Keratinocyte (primary cell): ENCODE results near the gene KRTAP5-3.
"Not testable (repeated sequence)": the region's sequence is repeated elsewhere in the genome, so short reads cannot be mapped to it uniquely, and the experiment has no call there.

ENCODE experiments used
- CTCF ChIP-seq, 3 experiments: IDR thresholded peaks in 1 of 3; conservative IDR thresholded peaks in 1 of 3; optimal IDR thresholded peaks in 1 of 3; 2 replicates in 2 of 3; 3 replicates in 1 of 3; pipeline versions ENCODE3 to v1.5.1; 2011; ENCODE audit warnings: low read length in 3 of 3, mild to moderate bottlenecking in 3 of 3, moderate library complexity in 2 of 3, control low read depth in 1 of 3, inconsistent platforms in 1 of 3; ENCODE audit not compliant: insufficient read depth in 2 of 3; ENCODE audit errors: extremely low read depth in 1 of 3
- EZH2 ChIP-seq: IDR thresholded peaks from one replicate; pipeline ENCODE4 v1.6.1; 2012; ENCODE audit warnings: inconsistent platforms, mild to moderate bottlenecking, low read length, moderate library complexity

- TF ChIP-seq CTCF (optimal IDR thresholded peaks at IDR 0.05 in 1 of 3, IDR thresholded peaks at IDR 0.05 in 1 of 3, conservative IDR thresholded peaks at IDR 0.05 in 1 of 3; ENCODE audit: extremely low read depth in 1 of 3, insufficient read depth in 2 of 3, low read length in 3 of 3) = not testable (repeated sequence)
- TF ChIP-seq EZH2 = peak; percentile 25
Measured at GRCh38 chr11:1607156-1607845, 962 bp downstream of the KRTAP5-3 start.
